Gastrocnemius medialis (tissue), 4 donors: ENCODE results near the gene PRR5L.

ENCODE experiments used
- POLR2A ChIP-seq, 2 donors: fragments of 450-650 bp; IDR thresholded peaks; one replicate each; pipeline ENCODE4 v1.6.1; 2017; ENCODE audit warnings: antibody characterized with exemption in 2 of 2, mild to moderate bottlenecking in 2 of 2, moderate library complexity in 2 of 2
- TF ChIP-seq, protein P1 (sequence below), 5 experiments: fragments of 450-650 bp in 3 of 5; fragments of 200-600 bp in 2 of 5; sonication (generic) in 2 of 5; IDR thresholded peaks in 4 of 5; conservative IDR thresholded peaks in 1 of 5; 1 replicate in 4 of 5; 2 replicates in 1 of 5; pipeline ENCODE4 v1.5.1; 2016 to 2019; ENCODE audit warnings: antibody characterized with exemption in 5 of 5, mild to moderate bottlenecking in 3 of 5, moderate library complexity in 3 of 5

DNA sequence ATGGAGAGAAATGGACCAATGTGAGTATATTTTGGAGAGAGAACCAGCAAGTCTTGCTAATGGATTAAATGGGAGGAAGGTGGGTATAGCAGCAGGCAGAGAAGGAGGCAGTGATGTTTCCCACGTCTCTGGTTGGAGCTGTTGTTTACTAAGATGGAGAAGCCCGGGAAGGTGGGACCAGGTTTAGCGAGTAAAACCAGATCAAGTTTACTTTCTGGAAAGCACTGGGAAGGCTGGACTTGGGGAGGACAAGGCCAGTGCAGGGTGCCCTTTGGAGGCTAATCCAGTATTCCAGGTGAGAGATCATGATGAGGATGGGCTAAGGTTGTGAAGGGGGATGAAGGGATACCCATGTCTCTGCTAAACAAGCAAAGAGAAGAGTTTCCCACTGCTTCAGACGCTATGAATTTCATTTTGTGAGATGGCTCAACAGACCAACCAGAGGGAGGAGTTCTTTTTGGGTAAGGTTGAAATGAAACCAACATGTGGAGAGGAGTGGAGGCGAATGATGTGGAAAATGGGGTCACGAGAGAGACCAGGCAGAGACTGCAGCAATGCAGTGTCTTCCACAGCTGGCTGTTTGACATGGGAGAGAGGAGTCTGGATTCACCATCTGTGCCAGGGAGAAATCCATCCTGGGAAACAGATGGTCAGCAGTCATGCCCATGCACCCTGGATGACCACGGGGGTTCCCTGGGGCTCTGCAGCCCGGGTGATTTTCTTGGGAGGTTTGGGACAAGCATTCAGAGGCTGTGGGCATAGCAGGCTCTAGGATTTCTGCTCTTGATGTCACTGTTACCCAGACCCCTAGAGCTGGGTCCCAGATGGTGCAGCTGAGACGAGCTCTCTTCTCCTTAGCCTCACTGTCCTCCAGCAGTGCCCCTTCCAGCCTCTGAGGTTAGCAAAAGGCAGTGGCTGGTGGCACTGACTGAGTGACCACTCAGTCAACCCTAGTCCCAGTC is 31.8 kb upstream of the PRR5L start:
- TF ChIP-seq, protein P1, sequence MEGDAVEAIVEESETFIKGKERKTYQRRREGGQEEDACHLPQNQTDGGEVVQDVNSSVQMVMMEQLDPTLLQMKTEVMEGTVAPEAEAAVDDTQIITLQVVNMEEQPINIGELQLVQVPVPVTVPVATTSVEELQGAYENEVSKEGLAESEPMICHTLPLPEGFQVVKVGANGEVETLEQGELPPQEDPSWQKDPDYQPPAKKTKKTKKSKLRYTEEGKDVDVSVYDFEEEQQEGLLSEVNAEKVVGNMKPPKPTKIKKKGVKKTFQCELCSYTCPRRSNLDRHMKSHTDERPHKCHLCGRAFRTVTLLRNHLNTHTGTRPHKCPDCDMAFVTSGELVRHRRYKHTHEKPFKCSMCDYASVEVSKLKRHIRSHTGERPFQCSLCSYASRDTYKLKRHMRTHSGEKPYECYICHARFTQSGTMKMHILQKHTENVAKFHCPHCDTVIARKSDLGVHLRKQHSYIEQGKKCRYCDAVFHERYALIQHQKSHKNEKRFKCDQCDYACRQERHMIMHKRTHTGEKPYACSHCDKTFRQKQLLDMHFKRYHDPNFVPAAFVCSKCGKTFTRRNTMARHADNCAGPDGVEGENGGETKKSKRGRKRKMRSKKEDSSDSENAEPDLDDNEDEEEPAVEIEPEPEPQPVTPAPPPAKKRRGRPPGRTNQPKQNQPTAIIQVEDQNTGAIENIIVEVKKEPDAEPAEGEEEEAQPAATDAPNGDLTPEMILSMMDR (IDR thresholded peaks at IDR 0.05 in 4 of 5, conservative IDR thresholded peaks at IDR 0.05 in 1 of 5), result no peak
- no peak for TF ChIP-seq POLR2A (IDR thresholded peaks at IDR 0.05)
